Keratinocyte (primary cell): Measurements from ENCODE around the gene TMEFF2. TPM values are rescaled to one million over a fixed set of nuclear protein-coding genes. Genes with fewer than 3 reads are reported as not detected.

Experiments used
- DNase-seq: peaks from one replicate; pipeline ENCODE4 v3.0.0-alpha.2; 2011; ENCODE audit warnings: low read depth, missing footprints, low spot score
- FAIRE-seq: peaks from 2 replicates; lab custom pipeline; 2011; peaks lifted over from hg19 to GRCh38; lab: Jason Lieb, UNC
- H2AFZ ChIP-seq: 2 replicates; pipeline ENCODE4 v1.6.0; 2012; ENCODE audit warnings: low read length, control low read depth, inconsistent platforms; ENCODE audit not compliant: control insufficient read depth
- H3K27ac ChIP-seq: 2 replicates; pipeline ENCODE4 v1.5.1; 2011; ENCODE audit warnings: low read length; ENCODE audit not compliant: control insufficient read depth, insufficient read depth
- H3K27me3 ChIP-seq: 3 replicates; pipeline ENCODE4 v1.6.0; 2011; ENCODE audit warnings: low read length; ENCODE audit not compliant: control insufficient read depth, insufficient read depth; ENCODE audit errors: extremely low read depth
- H3K36me3 ChIP-seq, 2 experiments: 2 replicates in 1 of 2; 3 replicates in 1 of 2; pipeline ENCODE4 v1.5.1; 2011; ENCODE audit warnings: low read length in 2 of 2, mild to moderate bottlenecking in 1 of 2; ENCODE audit not compliant: control insufficient read depth in 2 of 2, insufficient read depth in 2 of 2; ENCODE audit errors: extremely low read depth in 1 of 2
- H3K4me1 ChIP-seq: 3 replicates; pipeline ENCODE4 v1.5.1; 2011; ENCODE audit warnings: low read length; ENCODE audit not compliant: control insufficient read depth, insufficient read depth; ENCODE audit errors: extremely low read depth
- H3K4me2 ChIP-seq: 3 replicates; pipeline ENCODE4 v1.6.0; 2011; ENCODE audit warnings: low read depth, low read length; ENCODE audit not compliant: control insufficient read depth, insufficient read depth; ENCODE audit errors: extremely low read depth
- H3K4me3 ChIP-seq, 3 experiments: fragments of 200-600 bp in 1 of 3; sonication (generic) in 1 of 3; 2 replicates in 2 of 3; 3 replicates in 1 of 3; pipeline ENCODE4 v1.5.1; 2011 to 2016; ENCODE audit warnings: low read length in 3 of 3, mild to moderate bottlenecking in 3 of 3, control low read depth in 2 of 3, inconsistent platforms in 1 of 3, low read depth in 1 of 3, mixed read lengths in 1 of 3, mixed run types in 1 of 3, moderate library complexity in 1 of 3; ENCODE audit not compliant: control insufficient read depth in 2 of 3, insufficient read depth in 2 of 3; ENCODE audit errors: extremely low read depth in 1 of 3
- H3K79me2 ChIP-seq: 2 replicates; pipeline ENCODE4 v1.6.0; 2012; ENCODE audit warnings: low read length; ENCODE audit not compliant: control insufficient read depth, insufficient read depth
- H3K9ac ChIP-seq: 3 replicates; pipeline ENCODE4 v1.6.0; 2011; ENCODE audit warnings: low read length; ENCODE audit not compliant: control insufficient read depth, insufficient read depth; ENCODE audit errors: extremely low read depth
- H3K9me1 ChIP-seq: 3 replicates; pipeline ENCODE4 v1.6.0; 2011; ENCODE audit warnings: low read length; ENCODE audit not compliant: control insufficient read depth, insufficient read depth; ENCODE audit errors: extremely low read depth
- H3K9me3 ChIP-seq: 2 replicates; pipeline ENCODE4 v1.5.1; 2012; ENCODE audit warnings: low read depth, low read length; ENCODE audit not compliant: control insufficient read depth
- H4K20me1 ChIP-seq: 3 replicates; pipeline ENCODE4 v1.6.0; 2011; ENCODE audit warnings: low read length; ENCODE audit not compliant: control insufficient read depth, insufficient read depth; ENCODE audit errors: extremely low read depth
- EZH2 ChIP-seq: IDR thresholded peaks from one replicate; pipeline ENCODE4 v1.6.1; 2012; ENCODE audit warnings: inconsistent platforms, mild to moderate bottlenecking, low read length, moderate library complexity
- dilution Hi-C: fragments of 300-500 bp; cut with MboI; formaldehyde crosslinking; loops from one replicate; pipeline ENCODE4 v1.7.0; 2020; ENCODE audit warnings: low sequenced_read_pairs; ENCODE audit not compliant: extremely low pct_ligation_motif_present
- polyA plus RNA-seq, 5 experiments: library from polyadenylated mRNA; depleted of rRNA in 3 of 5; stranded (reverse) in 3 of 5; stranded (forward) in 1 of 5; unstranded in 1 of 5; fragments of >200 nt; gene quantifications; 1 replicate in 1 of 5; 2 replicates in 3 of 5; 3 replicates in 1 of 5; pipeline versions ENCODE4 v1.2.1 to v1.2.3, GENCODE V29; 2011 to 2012; ENCODE audit warnings: missing spikeins in 2 of 5, low read depth in 1 of 5, low replicate concordance in 1 of 5
- TF ChIP-seq, protein P1 (sequence below), 3 experiments: IDR thresholded peaks in 1 of 3; conservative IDR thresholded peaks in 1 of 3; optimal IDR thresholded peaks in 1 of 3; 2 replicates in 2 of 3; 3 replicates in 1 of 3; pipeline versions ENCODE3 to v1.5.1; 2011; ENCODE audit warnings: low read length in 3 of 3, mild to moderate bottlenecking in 3 of 3, moderate library complexity in 2 of 3, control low read depth in 1 of 3, inconsistent platforms in 1 of 3; ENCODE audit not compliant: insufficient read depth in 2 of 3; ENCODE audit errors: extremely low read depth in 1 of 3

TMEFF2 gene
- polyA plus RNA-seq, 1 donor (not counting 4 experiments of a cell fraction or from before 2014, with no cell fraction given) = not detected

DNA sequence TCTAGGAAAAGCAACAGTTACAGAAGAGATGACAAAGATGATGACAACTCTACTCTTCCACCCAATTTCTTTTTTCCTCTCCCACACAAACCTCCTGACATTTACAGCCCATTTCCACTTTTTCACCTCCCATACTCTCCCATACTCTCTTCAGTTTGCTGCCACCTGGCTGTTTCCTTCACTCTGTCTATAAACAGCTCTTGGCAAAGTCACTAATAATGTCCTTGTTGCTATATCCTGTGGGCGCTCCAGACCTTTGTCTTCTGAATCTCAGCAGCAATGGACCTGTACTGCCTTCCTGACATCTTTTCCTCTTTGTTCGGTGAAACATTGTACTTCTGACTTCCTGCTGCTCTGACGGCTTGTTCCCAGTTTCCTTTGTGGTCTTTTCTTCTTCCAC lies 287.2 kb downstream of the TMEFF2 start:
- peak; percentile 13 for FAIRE-seq
- H3K4me2 ChIP-seq = no peak overlapping the region

DNA sequence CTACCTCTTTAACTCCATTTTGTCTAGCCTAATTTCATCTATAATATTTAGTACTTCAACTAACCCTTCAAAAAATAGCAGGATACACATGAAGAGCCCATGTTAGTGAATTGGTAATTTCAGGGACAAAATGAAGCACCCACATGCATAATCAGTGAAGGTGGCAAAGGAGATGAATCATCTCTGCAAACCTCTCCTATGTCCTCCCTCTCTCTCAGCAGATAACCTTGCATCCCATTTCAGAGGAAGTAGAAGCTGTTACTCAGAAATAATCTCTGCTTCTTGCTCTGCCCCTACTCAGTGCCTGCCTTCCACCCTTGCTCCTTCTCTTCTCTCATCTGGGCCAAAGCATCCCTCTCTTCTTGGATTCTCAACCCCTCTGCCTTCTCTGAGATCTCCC lies 287.6 kb downstream of the TMEFF2 start:
- no peak overlapping the region for H2AFZ ChIP-seq
- dilution Hi-C loops = no loop called here
- no peaks in the 10 kb centered on the region for H3K36me3 ChIP-seq
- TF ChIP-seq, protein P1, sequence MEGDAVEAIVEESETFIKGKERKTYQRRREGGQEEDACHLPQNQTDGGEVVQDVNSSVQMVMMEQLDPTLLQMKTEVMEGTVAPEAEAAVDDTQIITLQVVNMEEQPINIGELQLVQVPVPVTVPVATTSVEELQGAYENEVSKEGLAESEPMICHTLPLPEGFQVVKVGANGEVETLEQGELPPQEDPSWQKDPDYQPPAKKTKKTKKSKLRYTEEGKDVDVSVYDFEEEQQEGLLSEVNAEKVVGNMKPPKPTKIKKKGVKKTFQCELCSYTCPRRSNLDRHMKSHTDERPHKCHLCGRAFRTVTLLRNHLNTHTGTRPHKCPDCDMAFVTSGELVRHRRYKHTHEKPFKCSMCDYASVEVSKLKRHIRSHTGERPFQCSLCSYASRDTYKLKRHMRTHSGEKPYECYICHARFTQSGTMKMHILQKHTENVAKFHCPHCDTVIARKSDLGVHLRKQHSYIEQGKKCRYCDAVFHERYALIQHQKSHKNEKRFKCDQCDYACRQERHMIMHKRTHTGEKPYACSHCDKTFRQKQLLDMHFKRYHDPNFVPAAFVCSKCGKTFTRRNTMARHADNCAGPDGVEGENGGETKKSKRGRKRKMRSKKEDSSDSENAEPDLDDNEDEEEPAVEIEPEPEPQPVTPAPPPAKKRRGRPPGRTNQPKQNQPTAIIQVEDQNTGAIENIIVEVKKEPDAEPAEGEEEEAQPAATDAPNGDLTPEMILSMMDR (optimal IDR thresholded peaks at IDR 0.05 in 1 of 3, IDR thresholded peaks at IDR 0.05 in 1 of 3, conservative IDR thresholded peaks at IDR 0.05 in 1 of 3; ENCODE audit: extremely low read depth in 1 of 3, insufficient read depth in 2 of 3, low read length in 3 of 3) = no peak
- no peak for TF ChIP-seq EZH2
- DNase-seq = no peak
- H3K27ac ChIP-seq = no peak overlapping the region
- no peaks in the 10 kb centered on the region for H4K20me1 ChIP-seq
- no peaks in the 10 kb centered on the region for H3K9me1 ChIP-seq
- no peaks in the 10 kb centered on the region for H3K79me2 ChIP-seq
- H3K4me3 ChIP-seq = no peak overlapping the region
- no peaks in the 10 kb centered on the region for H3K27me3 ChIP-seq
- H3K4me1 ChIP-seq = peaks cover 6% of the 10 kb centered on the region
- H3K9me3 ChIP-seq = no peaks in the 10 kb centered on the region
- FAIRE-seq = peak; percentile 84
- H3K9ac ChIP-seq = no peak overlapping the region
- no peak overlapping the region for H3K4me2 ChIP-seq

More for the DNA sequence above, 287.2 kb downstream of the TMEFF2 start:
- Histone ChIP-seq H3K27ac (no peak overlapping the region), H3K9me3 (no peaks in the 10 kb centered on the region), H3K79me2 (no peaks in the 10 kb centered on the region), H4K20me1 (no peaks in the 10 kb centered on the region), H3K36me3 (no peaks in the 10 kb centered on the region), H3K27me3 (no peaks in the 10 kb centered on the region), H3K9ac (no peak overlapping the region), H3K4me1 (peaks cover 6% of the 10 kb centered on the region), H3K4me3 (no peak overlapping the region), H3K9me1 (no peaks in the 10 kb centered on the region), H2AFZ (no peak overlapping the region)
- TF ChIP-seq EZH2 = no peak
- TF ChIP-seq, protein P1 (optimal IDR thresholded peaks at IDR 0.05 in 1 of 3, IDR thresholded peaks at IDR 0.05 in 1 of 3, conservative IDR thresholded peaks at IDR 0.05 in 1 of 3; ENCODE audit: extremely low read depth in 1 of 3, insufficient read depth in 2 of 3, low read length in 3 of 3) = peak in 2 of 3 experiments; percentile 21 to 23
- no peak for DNase-seq
- dilution Hi-C loops = no loop called here
